ENCODE results near the gene N4BP2L2. TPM values are rescaled to one million over a fixed set of nuclear protein-coding genes. Genes with fewer than 3 reads are reported as not detected.
A peak's percentile ranks its signal among the peaks of the same experiment; 100 is the strongest.

Gene N4BP2L2
- total RNA-seq, 1 donor = 128 TPM

- no peak for TF ChIP-seq CTCF (IDR thresholded peaks at IDR 0.05; ENCODE audit: insufficient read depth, low read depth, low read length)
- DNase-seq (ENCODE audit: low read depth) = no peak
- no peak overlapping the region for H3K4me3 ChIP-seq (ENCODE audit: low read depth, low read length)
These were observed 83.6 kb downstream of the N4BP2L2 start for GRCh38 chr13:32454886-32455593.

GRCh38 chr13:32453981-32454380 is 84.6 kb downstream of the N4BP2L2 start:
- DNase-seq (ENCODE audit: low read depth) = peak; percentile 24
- H3K4me3 ChIP-seq (ENCODE audit: low read depth, low read length) = no peak overlapping the region
- TF ChIP-seq CTCF (IDR thresholded peaks at IDR 0.05; ENCODE audit: insufficient read depth, low read depth, low read length) = no peak

- DNase-seq (ENCODE audit: low read depth) = no peak
- no peak overlapping the region for H3K4me3 ChIP-seq (ENCODE audit: low read depth, low read length)
- TF ChIP-seq CTCF (IDR thresholded peaks at IDR 0.05; ENCODE audit: insufficient read depth, low read depth, low read length) = no peak
These were observed 89.6 kb downstream of the N4BP2L2 start for GRCh38 chr13:32448972-32449371.

GRCh38 chr13:32447894-32448623 is 90.5 kb downstream of the N4BP2L2 start:
- DNase-seq (ENCODE audit: low read depth) = no peak
- no peak overlapping the region for H3K4me3 ChIP-seq (ENCODE audit: low read depth, low read length)
- no peak for TF ChIP-seq CTCF (IDR thresholded peaks at IDR 0.05; ENCODE audit: insufficient read depth, low read depth, low read length)

- TF ChIP-seq CTCF (IDR thresholded peaks at IDR 0.05; ENCODE audit: insufficient read depth, low read depth, low read length) = no peak
- H3K4me3 ChIP-seq (ENCODE audit: low read depth, low read length) = no peak overlapping the region
- no peak for DNase-seq (ENCODE audit: low read depth)
These were observed 91.7 kb downstream of the N4BP2L2 start for GRCh38 chr13:32446773-32447465.

- no peak overlapping the region for H3K4me3 ChIP-seq (ENCODE audit: low read depth, low read length)
- no peak for TF ChIP-seq CTCF (IDR thresholded peaks at IDR 0.05; ENCODE audit: insufficient read depth, low read depth, low read length)
- no peak for DNase-seq (ENCODE audit: low read depth)
These were observed 92.4 kb downstream of the N4BP2L2 start for GRCh38 chr13:32446220-32446619.
